SK-N-SH (cell line): ENCODE measurements around the gene SLC10A1. TPM values are rescaled to one million over a fixed set of nuclear protein-coding genes. Genes with fewer than 3 reads are reported as not detected.

Source experiments
- CTCF ChIA-PET: fragments of 300-600, 350-600 bp; formaldehyde crosslinking; extraction: SDS; loops from one replicate; lab custom pipeline; 2021; lab: Yijun Ruan, JAX
- POLR2A ChIA-PET: fragments of 350-600 bp; sonication (Branson Sonifier 250); formaldehyde crosslinking; extraction: SDS; loops from one replicate; lab custom pipeline; 2020; ENCODE audit warnings: antibody characterized with exemption, inconsistent platforms; lab: Yijun Ruan, JAX
- DNase-seq: peaks from one replicate; pipeline ENCODE4 v3.0.0; 2012
- H2AFZ ChIP-seq: fragments of 200-600 bp; sonication (generic); 2 replicates; pipeline ENCODE4 v1.8.1; 2016; ENCODE audit warnings: antibody characterized with exemption, mild to moderate bottlenecking, low read depth
- H3F3A ChIP-seq: fragments of 200-600 bp; sonication (generic); replicated peaks from 2 replicates; pipeline ENCODE3; 2016; ENCODE audit warnings: antibody characterized with exemption, mild to moderate bottlenecking; ENCODE audit not compliant: insufficient read depth
- H3K27ac ChIP-seq, 2 experiments: fragments of 200-500 bp in 1 of 2; fragments of 200-600 bp in 1 of 2; sonication (Bioruptor generic) in 1 of 2; sonication (generic), shearing (Covaris generic) in 1 of 2; 2 replicates each; pipeline versions ENCODE4 v1.5.1 to v1.6.1; 2014 to 2016; ENCODE audit warnings: low read depth in 2 of 2, inconsistent platforms in 1 of 2, low read length in 1 of 2, mild to moderate bottlenecking in 1 of 2, mixed read lengths in 1 of 2
- H3K27me3 ChIP-seq: fragments of 200-600 bp; sonication (generic), shearing (Covaris generic); 2 replicates; pipeline ENCODE4 v1.6.1; 2016; ENCODE audit warnings: mixed run types; ENCODE audit not compliant: insufficient read depth
- H3K36me3 ChIP-seq, 2 experiments: fragments of 200-500 bp in 1 of 2; fragments of 200-600 bp in 1 of 2; sonication (Bioruptor generic) in 1 of 2; sonication (generic) in 1 of 2; replicated peaks in 1 of 2; 2 replicates each; pipeline versions ENCODE3 to v1.5.1; 2014 to 2016; ENCODE audit warnings: low read length in 1 of 2, mild to moderate bottlenecking in 1 of 2; ENCODE audit not compliant: insufficient read depth in 2 of 2, control insufficient read depth in 1 of 2
- H3K4me1 ChIP-seq, 2 experiments: fragments of 200-500 bp in 1 of 2; fragments of 200-600 bp in 1 of 2; sonication (Bioruptor generic) in 1 of 2; sonication (generic), shearing (Covaris generic) in 1 of 2; 2 replicates each; pipeline versions ENCODE4 v1.5.1 to v1.6.1; 2014 to 2016; ENCODE audit warnings: low read depth in 1 of 2, low read length in 1 of 2, mixed run types in 1 of 2; ENCODE audit not compliant: insufficient read depth in 2 of 2, control insufficient read depth in 1 of 2
- H3K4me2 ChIP-seq: fragments of 200-600 bp; sonication (generic), shearing (Covaris generic); 2 replicates; pipeline ENCODE4 v1.6.1; 2017; ENCODE audit warnings: mixed run types
- H3K4me3 ChIP-seq, 2 experiments: fragments of 200-500 bp in 1 of 2; fragments of 200-600 bp in 1 of 2; sonication (Bioruptor generic) in 1 of 2; sonication (generic), shearing (Covaris generic) in 1 of 2; 2 replicates each; pipeline versions ENCODE4 v1.5.1 to v1.8.1; 2014 to 2016; ENCODE audit warnings: low read depth in 2 of 2, inconsistent platforms in 1 of 2, low read length in 1 of 2, mild to moderate bottlenecking in 1 of 2, mixed read lengths in 1 of 2, moderate library complexity in 1 of 2
- H3K79me2 ChIP-seq: fragments of 200-600 bp; sonication (generic); 2 replicates; pipeline ENCODE4 v1.8.1; 2017; ENCODE audit warnings: mild to moderate bottlenecking; ENCODE audit not compliant: insufficient read depth
- H3K9ac ChIP-seq: fragments of 200-600 bp; sonication (generic); 2 replicates; pipeline ENCODE4 v1.6.1; 2017; ENCODE audit warnings: mixed run types
- H3K9me2 ChIP-seq: fragments of 200-600 bp; sonication (generic); 2 replicates; pipeline ENCODE4 v1.6.1; 2017; ENCODE audit warnings: mixed run types
- H3K9me3 ChIP-seq: fragments of 200-600 bp; sonication (generic); 2 replicates; pipeline ENCODE4 v1.6.1; 2017; ENCODE audit warnings: mixed run types, mild to moderate bottlenecking, moderate library complexity
- H4K20me1 ChIP-seq: fragments of 200-600 bp; sonication (generic); 2 replicates; pipeline ENCODE4 v1.6.1; 2017; ENCODE audit warnings: mild to moderate bottlenecking, mixed run types; ENCODE audit not compliant: insufficient read depth
- CHD2 ChIP-seq: fragments of 150-350 bp; IDR thresholded peaks from 2 replicates; pipeline ENCODE4 v1.6.1; 2018; ENCODE audit warnings: low read length; ENCODE audit not compliant: partially characterized antibody
- CTCF ChIP-seq: fragments of 200-600 bp; sonication (generic); IDR thresholded peaks from 2 replicates; pipeline ENCODE4 v1.6.1; 2017; ENCODE audit warnings: antibody characterized with exemption, mild to moderate bottlenecking, moderate library complexity
- ELF1 ChIP-seq: IDR thresholded peaks from 2 replicates; pipeline ENCODE4 v1.4.0; 2012
- FOXJ3 ChIP-seq: sonication (generic); formaldehyde crosslinking; IDR thresholded peaks from 2 replicates; pipeline ENCODE4 v1.5.1; 2020; ENCODE audit warnings: mild to moderate bottlenecking, missing genetic modification reagents
- FOXM1 ChIP-seq: IDR thresholded peaks from 2 replicates; pipeline ENCODE4 v1.4.0; 2012; ENCODE audit warnings: low read depth, mild to moderate bottlenecking
- IRF3 ChIP-seq: fragments of 150-350 bp; IDR thresholded peaks from 2 replicates; pipeline ENCODE4 v1.6.1; 2016; ENCODE audit warnings: mild to moderate bottlenecking, low read depth, low read length
- MAX ChIP-seq: IDR thresholded peaks from 2 replicates; pipeline ENCODE4 v1.4.0; 2012; ENCODE audit warnings: low read depth
- MXI1 ChIP-seq: IDR thresholded peaks from 2 replicates; pipeline ENCODE4 v1.6.1; 2012; ENCODE audit warnings: mild to moderate bottlenecking, low read depth, low read length, improper control_type of control experiment
- NFIC ChIP-seq: IDR thresholded peaks from 2 replicates; pipeline ENCODE4 v1.4.0; 2012; ENCODE audit warnings: borderline replicate concordance
- NRF1 ChIP-seq: IDR thresholded peaks from 2 replicates; pipeline ENCODE4 v1.6.1; 2012; ENCODE audit warnings: low read depth, mild to moderate bottlenecking, low read length
- RAD21 ChIP-seq: IDR thresholded peaks from 2 replicates; pipeline ENCODE4 v1.6.1; 2012; ENCODE audit warnings: mild to moderate bottlenecking, low read length
- TAF1 ChIP-seq: IDR thresholded peaks from 2 replicates; pipeline ENCODE4 v1.6.1; 2012; ENCODE audit warnings: low read depth, mild to moderate bottlenecking, low read length, moderate library complexity, borderline replicate concordance
- TEAD4 ChIP-seq: IDR thresholded peaks from 2 replicates; pipeline ENCODE4 v1.4.0; 2012; ENCODE audit warnings: mild to moderate bottlenecking, borderline replicate concordance; ENCODE audit not compliant: insufficient read depth
- WGBS: methylation state at CpG from one replicate; pipeline ENCODE4 v1.1.6; 2017; ENCODE audit warnings: low lambda C conversion rate; 5-methylcytosine and 5-hydroxymethylcytosine counted together
- polyA plus RNA-seq, 3 experiments: library from polyadenylated mRNA; depleted of rRNA; stranded (reverse); fragments of >200 nt; gene quantifications; 2 replicates each; pipeline ENCODE4 v1.2.3, GENCODE V29; 2012

SLC10A1 gene
- polyA plus RNA-seq, 1 of the 3 experiments (the other 2 are of a cell fraction), result not detected

DNA sequence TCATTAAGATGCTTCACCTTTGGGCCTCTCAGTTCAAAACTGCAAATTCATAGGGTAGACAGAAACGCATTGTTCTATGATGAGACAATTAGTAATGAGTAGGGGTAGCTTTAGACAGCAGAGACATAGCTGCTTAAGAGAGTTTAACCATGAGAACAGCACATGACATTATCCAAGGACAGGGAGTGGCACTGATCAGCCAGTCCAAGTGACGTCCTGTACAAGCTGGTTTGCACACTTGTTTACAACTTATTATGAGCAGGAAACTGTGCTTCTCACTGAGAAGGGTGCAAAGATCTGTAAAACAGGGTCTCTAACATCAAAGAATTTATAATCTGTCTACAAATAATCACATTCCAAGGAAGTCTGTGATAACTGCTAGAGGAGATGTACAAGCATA lies 41.3 kb downstream of the SLC10A1 start:
- no peak overlapping the region for H3K4me3 ChIP-seq
- no peaks in the 10 kb centered on the region for H4K20me1 ChIP-seq
- no peaks in the 10 kb centered on the region for H3K9me2 ChIP-seq
- H3K4me2 ChIP-seq, result no peak overlapping the region
- no peak overlapping the region for H3K27ac ChIP-seq
- no peaks in the 10 kb centered on the region for H3K27me3 ChIP-seq
- WGBS, result 44% methylated on average over 2 of the region's 2 CpGs
- TF ChIP-seq CTCF (no peak), MXI1 (no peak), IRF3 (no peak)
- ChIA-PET POLR2A (interaction anchor here (1.3 kb wide), 1 partner anchor 11 kb away, joined by 3 read pairs; the partner anchor contains the start of gene SRSF5), CTCF (interaction anchor here (2.0 kb wide), 1 partner anchor 29 kb away, joined by 6 read pairs; no protein-coding TSS in a partner anchor)
- no peaks in the 10 kb centered on the region for H3K79me2 ChIP-seq
- no peak for DNase-seq
- H3K9ac ChIP-seq, result no peak overlapping the region
- H2AFZ ChIP-seq, result no peak overlapping the region
- no peaks in the 10 kb centered on the region for H3F3A ChIP-seq
- no peaks in the 10 kb centered on the region for H3K36me3 ChIP-seq
- H3K9me3 ChIP-seq, result no peaks in the 10 kb centered on the region
- H3K4me1 ChIP-seq, result no peaks in the 10 kb centered on the region

DNA sequence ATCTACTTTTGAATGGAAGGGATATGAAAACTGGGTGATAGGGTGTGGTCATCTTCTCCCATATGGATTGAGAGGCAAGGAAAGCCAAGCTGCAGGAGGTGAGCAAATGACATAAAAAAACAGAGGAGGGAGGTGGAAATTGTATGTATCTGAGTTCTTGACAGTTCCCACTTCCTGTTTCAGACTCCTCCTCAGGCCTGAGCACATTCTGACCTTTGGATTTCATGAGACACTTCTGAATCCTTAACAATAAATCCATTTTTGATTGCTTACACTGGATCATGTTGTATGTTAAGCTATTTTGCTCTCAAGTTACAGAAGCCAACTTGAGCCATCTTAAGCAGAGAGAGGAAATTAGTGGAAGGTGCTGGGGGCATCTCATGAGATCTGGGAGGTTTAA lies 41.7 kb downstream of the SLC10A1 start:
- no peaks in the 10 kb centered on the region for H3K27me3 ChIP-seq
- no peak overlapping the region for H3K4me3 ChIP-seq
- POLR2A ChIA-PET, result interaction anchor here (1.3 kb wide), 1 partner anchor 12 kb away, joined by 3 read pairs; the partner anchor contains the start of gene SRSF5
- CTCF ChIA-PET, result interaction anchor here (2.0 kb wide), 1 partner anchor 28 kb away, joined by 6 read pairs; no protein-coding TSS in a partner anchor
- DNase-seq, result no peak
- H3F3A ChIP-seq, result no peaks in the 10 kb centered on the region
- no peak overlapping the region for H3K4me2 ChIP-seq
- no peaks in the 10 kb centered on the region for H3K36me3 ChIP-seq
- H3K4me1 ChIP-seq, result no peaks in the 10 kb centered on the region
- no peak overlapping the region for H3K9ac ChIP-seq
- no peaks in the 10 kb centered on the region for H3K9me2 ChIP-seq
- TF ChIP-seq FOXM1, result no peak
- no peak for TF ChIP-seq FOXJ3 (CRISPR knock-in tag)
- TF ChIP-seq ELF1, result no peak
- no peak for TF ChIP-seq CHD2
- TF ChIP-seq NRF1, result no peak
- TF ChIP-seq TAF1, result no peak
- no peak for TF ChIP-seq MAX
- TF ChIP-seq RAD21, result no peak
- TF ChIP-seq TEAD4, result no peak
- TF ChIP-seq NFIC, result no peak
- H3K79me2 ChIP-seq, result no peaks in the 10 kb centered on the region
- no peak overlapping the region for H2AFZ ChIP-seq
- H3K27ac ChIP-seq, result no peak overlapping the region
- H4K20me1 ChIP-seq, result no peaks in the 10 kb centered on the region
- no peaks in the 10 kb centered on the region for H3K9me3 ChIP-seq
